GM19452 (cell line): ENCODE data around the gene CAST.

Experiments
- ATAC-seq: cut with Tn5 transposase; IDR thresholded peaks from one replicate; pipeline ENCODE4 v1.9.1; 2021; ENCODE audit not compliant: unreplicated experiment

Gene CAST

GRCh38 chr5:96809921-96810320 is 147.7 kb downstream of the CAST start:
- no peak for ATAC-seq

- ATAC-seq, result no peak
These were observed 150.7 kb downstream of the CAST start for GRCh38 chr5:96812851-96813250.

- ATAC-seq, result no peak
These were observed 151.9 kb downstream of the CAST start for GRCh38 chr5:96814041-96814440.

GRCh38 chr5:96816411-96816939 is 154.3 kb downstream of the CAST start:
- ATAC-seq, result peak; percentile 90

GRCh38 chr5:96816991-96817390 is 154.8 kb downstream of the CAST start:
- peak; percentile 29 for ATAC-seq

GRCh38 chr5:96817506-96817905 is 155.3 kb downstream of the CAST start:
- no peak for ATAC-seq

GRCh38 chr5:96818125-96818788 is 156.1 kb downstream of the CAST start:
- ATAC-seq, result no peak

GRCh38 chr5:96819806-96820205 is 157.6 kb downstream of the CAST start:
- ATAC-seq, result no peak

- no peak for ATAC-seq
These were observed 159.2 kb downstream of the CAST start for GRCh38 chr5:96821260-96821916.

- ATAC-seq, result no peak
These were observed 160.7 kb downstream of the CAST start for GRCh38 chr5:96822686-96823459.

GRCh38 chr5:96823900-96824380 is 161.8 kb downstream of the CAST start:
- peak; percentile 99 for ATAC-seq
